Peyer's patch (tissue), 4 donors: ENCODE results near the gene SCAF1.

Experiments used
- POLR2A ChIP-seq, 2 donors: fragments of 450-650 bp; IDR thresholded peaks; one replicate each; pipeline ENCODE4 v1.5.1; 2017; ENCODE audit warnings: antibody characterized with exemption in 2 of 2, mild to moderate bottlenecking in 2 of 2, moderate library complexity in 2 of 2
- TF ChIP-seq, protein P1 (sequence below), 6 experiments: fragments of 450-650 bp in 4 of 6; fragments of 200-600 bp in 2 of 6; sonication (generic) in 1 of 6; IDR thresholded peaks; one replicate each; pipeline ENCODE4 v1.5.1; 2017 to 2019; ENCODE audit warnings: antibody characterized with exemption in 6 of 6, mild to moderate bottlenecking in 3 of 6, moderate library complexity in 1 of 6

DNA sequence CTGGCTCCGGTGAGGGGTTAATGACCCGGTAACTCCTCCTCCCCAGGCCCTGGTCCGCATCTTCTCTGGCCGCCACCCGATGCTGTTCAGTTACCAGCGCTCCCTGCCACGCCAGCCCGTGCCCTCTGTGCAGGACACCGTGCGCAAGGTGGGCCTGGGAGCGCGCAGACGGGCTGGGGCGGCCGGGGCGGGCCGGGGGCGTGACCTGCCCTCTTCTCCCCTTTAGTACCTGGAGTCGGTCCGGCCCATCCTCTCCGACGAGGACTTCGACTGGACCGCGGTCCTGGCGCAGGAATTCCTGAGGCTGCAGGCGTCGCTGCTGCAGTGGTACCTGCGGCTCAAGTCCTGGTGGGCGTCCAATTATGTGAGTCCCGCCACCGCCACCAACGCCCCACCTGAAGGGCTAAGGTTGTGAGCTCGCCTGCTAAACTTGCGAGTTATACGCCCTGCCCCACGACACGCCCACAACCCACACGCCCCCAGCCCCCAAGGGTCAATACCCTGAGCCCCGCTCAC, 59.3 kb downstream of the SCAF1 start:
- TF ChIP-seq POLR2A (IDR thresholded peaks at IDR 0.05), result no peak
- TF ChIP-seq, protein P1, sequence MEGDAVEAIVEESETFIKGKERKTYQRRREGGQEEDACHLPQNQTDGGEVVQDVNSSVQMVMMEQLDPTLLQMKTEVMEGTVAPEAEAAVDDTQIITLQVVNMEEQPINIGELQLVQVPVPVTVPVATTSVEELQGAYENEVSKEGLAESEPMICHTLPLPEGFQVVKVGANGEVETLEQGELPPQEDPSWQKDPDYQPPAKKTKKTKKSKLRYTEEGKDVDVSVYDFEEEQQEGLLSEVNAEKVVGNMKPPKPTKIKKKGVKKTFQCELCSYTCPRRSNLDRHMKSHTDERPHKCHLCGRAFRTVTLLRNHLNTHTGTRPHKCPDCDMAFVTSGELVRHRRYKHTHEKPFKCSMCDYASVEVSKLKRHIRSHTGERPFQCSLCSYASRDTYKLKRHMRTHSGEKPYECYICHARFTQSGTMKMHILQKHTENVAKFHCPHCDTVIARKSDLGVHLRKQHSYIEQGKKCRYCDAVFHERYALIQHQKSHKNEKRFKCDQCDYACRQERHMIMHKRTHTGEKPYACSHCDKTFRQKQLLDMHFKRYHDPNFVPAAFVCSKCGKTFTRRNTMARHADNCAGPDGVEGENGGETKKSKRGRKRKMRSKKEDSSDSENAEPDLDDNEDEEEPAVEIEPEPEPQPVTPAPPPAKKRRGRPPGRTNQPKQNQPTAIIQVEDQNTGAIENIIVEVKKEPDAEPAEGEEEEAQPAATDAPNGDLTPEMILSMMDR (IDR thresholded peaks at IDR 0.05), result no peak
